Osteoblast (primary cell): Measurements from ENCODE around the gene MAP7D3. TPM values are rescaled to one million over a fixed set of nuclear protein-coding genes. Genes with fewer than 3 reads are reported as not detected.

Experiments
- DNase-seq: peaks from one replicate; pipeline ENCODE4 v3.0.0; 2011; ENCODE audit warnings: low spot score, mixed read lengths; ENCODE audit not compliant: insufficient read length; ENCODE audit errors: missing footprints
- H2AFZ ChIP-seq: 2 replicates; pipeline ENCODE4 v1.6.0; 2011; ENCODE audit warnings: mild to moderate bottlenecking, low read length
- H3K27ac ChIP-seq: 2 replicates; pipeline ENCODE4 v1.5.1; 2011; ENCODE audit warnings: mild to moderate bottlenecking, low read depth, low read length, moderate library complexity
- H3K27me3 ChIP-seq: 2 replicates; pipeline ENCODE4 v1.6.0; 2012; ENCODE audit warnings: mild to moderate bottlenecking, control low read depth, inconsistent platforms, low read length, moderate library complexity; ENCODE audit not compliant: insufficient read depth
- H3K36me3 ChIP-seq: 2 replicates; pipeline ENCODE4 v1.5.1; 2011; ENCODE audit warnings: mild to moderate bottlenecking, low read length, control low read depth, moderate library complexity; ENCODE audit not compliant: insufficient read depth
- H3K4me1 ChIP-seq: 2 replicates; pipeline ENCODE4 v1.5.1; 2011; ENCODE audit warnings: mild to moderate bottlenecking, low read length, control low read depth, moderate library complexity; ENCODE audit not compliant: insufficient read depth
- H3K4me2 ChIP-seq: 2 replicates; pipeline ENCODE4 v1.6.0; 2011; ENCODE audit warnings: mild to moderate bottlenecking, low read length; ENCODE audit not compliant: insufficient read depth
- H3K4me3 ChIP-seq: fragments of 200-600 bp; sonication (generic); 3 replicates; pipeline ENCODE4 v1.5.1; 2012; ENCODE audit warnings: mild to moderate bottlenecking, low read length, inconsistent platforms; ENCODE audit not compliant: insufficient read depth
- H3K79me2 ChIP-seq: 2 replicates; pipeline ENCODE4 v1.6.0; 2012; ENCODE audit warnings: mild to moderate bottlenecking, low read length, control low read depth, inconsistent platforms; ENCODE audit not compliant: insufficient read depth
- H3K9me3 ChIP-seq: 2 replicates; pipeline ENCODE4 v1.5.1; 2011; ENCODE audit warnings: low read depth, low read length, control low read depth
- H4K20me1 ChIP-seq: 2 replicates; pipeline ENCODE4 v1.6.0; 2012; ENCODE audit warnings: mild to moderate bottlenecking, low read length, control low read depth; ENCODE audit not compliant: insufficient read depth
- total RNA-seq: library from RNA; depleted of rRNA; stranded (reverse); fragments of >200 nt; gene quantifications from 2 replicates; pipeline ENCODE4 v1.2.3, GENCODE V29; 2012
- TF ChIP-seq, protein P1 (sequence below): IDR thresholded peaks from 2 replicates; pipeline ENCODE4 v1.5.1; 2011; ENCODE audit warnings: mild to moderate bottlenecking, low read depth, low read length, moderate library complexity; ENCODE audit errors: extremely low read depth

Gene MAP7D3
- total RNA-seq, 1 donor = 19.2 TPM

DNA sequence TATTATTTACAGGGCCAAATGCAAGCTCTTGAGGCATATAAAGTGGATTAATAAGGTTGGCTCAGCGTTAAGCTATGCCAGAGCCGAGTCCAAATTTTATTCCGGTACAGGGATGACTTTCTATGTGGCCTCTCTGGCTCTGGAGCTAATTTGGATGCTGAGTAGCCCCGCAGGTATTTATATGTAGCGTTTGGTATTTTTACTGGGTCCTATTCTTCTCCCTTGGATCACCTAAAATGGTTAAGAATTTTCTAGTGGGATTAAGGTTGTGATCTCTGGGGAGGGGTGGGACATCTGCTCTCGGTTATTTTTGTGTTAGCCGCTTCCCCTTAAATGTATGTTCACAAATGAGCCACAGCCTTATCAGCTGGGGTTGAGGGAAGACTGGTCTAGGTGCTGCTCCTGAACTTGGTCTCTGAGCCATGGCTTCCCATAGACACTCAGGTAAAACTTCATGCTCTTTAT, 54.5 kb downstream of the MAP7D3 start:
- no peaks in the 10 kb centered on the region for H3K36me3 ChIP-seq
- no peaks in the 10 kb centered on the region for H4K20me1 ChIP-seq
- H3K4me3 ChIP-seq = peak overlapping the region; percentile 8
- peak overlapping the region; percentile 68 for H3K27ac ChIP-seq
- H3K79me2 ChIP-seq = no peaks in the 10 kb centered on the region
- no peaks in the 10 kb centered on the region for H3K27me3 ChIP-seq
- no peak overlapping the region for H2AFZ ChIP-seq
- H3K4me2 ChIP-seq = peak overlapping the region; percentile 63
- no peaks in the 10 kb centered on the region for H3K9me3 ChIP-seq
- TF ChIP-seq, protein P1, sequence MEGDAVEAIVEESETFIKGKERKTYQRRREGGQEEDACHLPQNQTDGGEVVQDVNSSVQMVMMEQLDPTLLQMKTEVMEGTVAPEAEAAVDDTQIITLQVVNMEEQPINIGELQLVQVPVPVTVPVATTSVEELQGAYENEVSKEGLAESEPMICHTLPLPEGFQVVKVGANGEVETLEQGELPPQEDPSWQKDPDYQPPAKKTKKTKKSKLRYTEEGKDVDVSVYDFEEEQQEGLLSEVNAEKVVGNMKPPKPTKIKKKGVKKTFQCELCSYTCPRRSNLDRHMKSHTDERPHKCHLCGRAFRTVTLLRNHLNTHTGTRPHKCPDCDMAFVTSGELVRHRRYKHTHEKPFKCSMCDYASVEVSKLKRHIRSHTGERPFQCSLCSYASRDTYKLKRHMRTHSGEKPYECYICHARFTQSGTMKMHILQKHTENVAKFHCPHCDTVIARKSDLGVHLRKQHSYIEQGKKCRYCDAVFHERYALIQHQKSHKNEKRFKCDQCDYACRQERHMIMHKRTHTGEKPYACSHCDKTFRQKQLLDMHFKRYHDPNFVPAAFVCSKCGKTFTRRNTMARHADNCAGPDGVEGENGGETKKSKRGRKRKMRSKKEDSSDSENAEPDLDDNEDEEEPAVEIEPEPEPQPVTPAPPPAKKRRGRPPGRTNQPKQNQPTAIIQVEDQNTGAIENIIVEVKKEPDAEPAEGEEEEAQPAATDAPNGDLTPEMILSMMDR = no peak
- DNase-seq = no peak
- peaks cover 39% of the 10 kb centered on the region for H3K4me1 ChIP-seq

DNA sequence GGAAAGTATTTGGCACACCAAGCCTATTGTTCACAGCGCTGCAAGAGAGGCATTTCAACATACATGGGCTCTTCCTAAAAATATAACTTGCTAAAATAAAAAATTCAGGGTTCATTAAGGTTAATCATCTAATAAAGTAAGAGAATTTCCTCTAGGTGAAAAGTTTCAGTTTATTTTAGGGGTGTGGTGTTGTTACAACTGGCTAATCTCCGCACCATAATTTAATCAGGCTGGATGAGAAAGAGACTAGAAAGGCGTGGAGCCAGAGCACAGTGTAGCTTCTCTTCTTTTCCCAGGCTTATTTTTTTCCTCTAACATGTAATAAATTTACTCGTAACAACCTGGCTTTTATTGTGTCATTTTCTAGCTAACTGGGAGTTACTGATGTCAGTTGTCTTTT, 56.0 kb downstream of the MAP7D3 start:
- Histone ChIP-seq H2AFZ (no peak overlapping the region), H3K27me3 (no peaks in the 10 kb centered on the region), H3K4me2 (no peak overlapping the region), H3K36me3 (no peaks in the 10 kb centered on the region), H3K79me2 (no peaks in the 10 kb centered on the region), H3K27ac (no peak overlapping the region), H3K4me3 (no peak overlapping the region), H4K20me1 (no peaks in the 10 kb centered on the region), H3K4me1 (peaks cover 34% of the 10 kb centered on the region), H3K9me3 (no peaks in the 10 kb centered on the region)
- DNase-seq = no peak
- TF ChIP-seq, protein P1 = no peak

DNA sequence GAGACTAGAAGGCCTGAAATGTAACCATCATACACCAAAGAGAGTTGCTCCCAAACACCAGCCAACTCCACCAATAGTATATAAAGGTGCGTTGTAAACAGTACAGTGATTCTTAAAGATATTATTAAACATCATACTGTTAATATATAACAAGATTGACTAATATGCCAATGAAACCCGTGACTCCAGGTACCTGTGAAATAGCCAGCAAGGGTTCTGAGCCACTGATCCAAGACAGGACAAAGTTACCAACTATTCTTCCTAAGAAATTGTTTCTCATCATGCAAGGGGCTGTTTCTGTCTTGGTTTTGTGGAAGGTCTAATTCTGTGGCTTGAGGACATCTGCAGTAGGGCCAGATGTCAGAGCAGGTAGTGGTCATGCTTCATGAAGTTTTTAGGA, 56.7 kb downstream of the MAP7D3 start:
- Histone ChIP-seq H3K4me1 (peaks cover 27% of the 10 kb centered on the region), H3K27me3 (no peaks in the 10 kb centered on the region), H3K79me2 (no peaks in the 10 kb centered on the region), H3K4me2 (no peak overlapping the region), H3K36me3 (no peaks in the 10 kb centered on the region), H3K27ac (no peak overlapping the region), H2AFZ (no peak overlapping the region), H4K20me1 (no peaks in the 10 kb centered on the region), H3K4me3 (no peak overlapping the region), H3K9me3 (no peaks in the 10 kb centered on the region)
- TF ChIP-seq, protein P1 = no peak
- DNase-seq = no peak

DNA sequence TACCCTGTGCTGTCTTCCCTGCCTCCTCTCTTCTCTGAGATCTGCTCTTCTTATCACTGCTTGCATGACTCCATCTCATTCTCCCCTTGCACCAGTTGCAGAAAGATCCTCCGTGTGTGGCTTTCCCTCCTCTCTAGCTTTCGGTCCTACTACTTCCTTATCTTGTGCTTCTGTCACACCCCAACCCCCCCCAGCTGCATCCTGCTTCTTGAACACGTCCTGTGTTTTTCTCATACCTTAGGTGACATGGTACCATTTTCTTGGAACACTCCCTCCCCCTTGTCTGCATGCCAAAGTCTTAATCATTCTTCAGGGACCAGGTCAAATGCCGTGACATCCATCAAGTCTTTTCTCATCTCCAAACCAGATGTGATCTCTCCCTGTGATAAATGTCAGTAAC, 57.4 kb downstream of the MAP7D3 start:
- no peak overlapping the region for H3K4me3 ChIP-seq
- TF ChIP-seq, protein P1 = no peak
- no peak for DNase-seq
- H4K20me1 ChIP-seq = no peaks in the 10 kb centered on the region
- no peaks in the 10 kb centered on the region for H3K79me2 ChIP-seq
- H3K27ac ChIP-seq = peak overlapping the region; percentile 72
- H3K4me2 ChIP-seq = peak overlapping the region; percentile 50
- peaks cover 26% of the 10 kb centered on the region for H3K4me1 ChIP-seq
- H3K36me3 ChIP-seq = no peaks in the 10 kb centered on the region
- H3K27me3 ChIP-seq = no peaks in the 10 kb centered on the region
- no peaks in the 10 kb centered on the region for H3K9me3 ChIP-seq
- H2AFZ ChIP-seq = no peak overlapping the region
